HG03045 (cell line): ENCODE data around the gene GAS7.

Experiments used
- ATAC-seq: cut with Tn5 transposase; IDR thresholded peaks from one replicate; pipeline ENCODE4 v1.9.1; 2021; ENCODE audit warnings: mild to moderate bottlenecking, moderate library complexity; ENCODE audit not compliant: unreplicated experiment

GAS7 gene

DNA sequence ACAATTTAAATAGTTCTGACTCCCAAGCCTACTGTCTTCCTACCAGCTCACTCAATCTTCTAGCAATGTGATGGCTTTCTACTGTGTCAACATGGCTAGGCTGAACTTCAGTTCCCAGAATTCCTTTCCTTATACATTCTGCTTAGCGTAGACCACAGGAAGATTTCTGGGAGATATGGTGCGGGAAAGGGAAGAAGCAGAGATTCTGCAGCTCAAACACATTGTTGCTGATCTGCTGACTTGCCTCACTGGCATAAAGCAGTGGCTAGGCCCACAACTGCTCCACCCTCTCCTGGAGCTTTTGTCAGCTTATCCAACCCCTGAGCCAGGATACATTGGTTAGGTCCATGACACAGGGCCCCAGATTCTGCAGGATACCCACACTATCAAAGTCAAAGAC is 58.8 kb downstream of the GAS7 start:
- no peak for ATAC-seq

DNA sequence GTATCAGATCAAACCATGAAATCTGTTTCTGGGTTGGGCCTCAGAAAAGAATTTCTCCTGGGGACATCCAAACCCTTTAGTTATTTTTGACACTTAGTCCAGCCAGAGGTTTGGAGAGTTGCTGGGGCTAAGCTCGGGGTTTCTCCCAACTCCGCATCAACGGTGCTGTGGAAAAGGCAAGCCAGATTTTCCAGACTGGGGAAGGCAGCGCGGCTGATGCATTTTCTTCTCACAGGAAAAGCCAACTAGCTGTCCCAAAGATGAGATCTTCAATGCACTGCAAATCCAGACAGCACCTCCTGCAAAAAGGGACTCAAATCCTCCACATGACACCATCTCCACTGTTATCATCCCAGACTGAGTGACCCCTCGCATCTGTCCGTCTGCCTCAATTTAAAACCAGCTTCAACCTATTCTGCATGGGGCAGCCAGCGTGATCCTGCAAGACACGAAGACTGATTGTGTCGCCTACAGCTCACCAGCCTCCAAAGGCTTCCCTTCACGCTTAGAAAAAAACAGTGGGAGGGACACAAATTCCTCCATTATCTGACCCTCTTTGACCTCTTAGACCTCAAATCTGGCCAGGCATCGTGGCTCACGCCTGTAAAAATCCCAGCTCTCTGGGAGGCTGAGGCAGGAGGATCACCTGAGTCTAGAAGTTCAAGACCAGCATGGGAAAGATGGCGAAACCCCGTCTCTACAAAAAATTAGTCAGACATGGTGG is 62.0 kb downstream of the GAS7 start:
- ATAC-seq = no peak

DNA sequence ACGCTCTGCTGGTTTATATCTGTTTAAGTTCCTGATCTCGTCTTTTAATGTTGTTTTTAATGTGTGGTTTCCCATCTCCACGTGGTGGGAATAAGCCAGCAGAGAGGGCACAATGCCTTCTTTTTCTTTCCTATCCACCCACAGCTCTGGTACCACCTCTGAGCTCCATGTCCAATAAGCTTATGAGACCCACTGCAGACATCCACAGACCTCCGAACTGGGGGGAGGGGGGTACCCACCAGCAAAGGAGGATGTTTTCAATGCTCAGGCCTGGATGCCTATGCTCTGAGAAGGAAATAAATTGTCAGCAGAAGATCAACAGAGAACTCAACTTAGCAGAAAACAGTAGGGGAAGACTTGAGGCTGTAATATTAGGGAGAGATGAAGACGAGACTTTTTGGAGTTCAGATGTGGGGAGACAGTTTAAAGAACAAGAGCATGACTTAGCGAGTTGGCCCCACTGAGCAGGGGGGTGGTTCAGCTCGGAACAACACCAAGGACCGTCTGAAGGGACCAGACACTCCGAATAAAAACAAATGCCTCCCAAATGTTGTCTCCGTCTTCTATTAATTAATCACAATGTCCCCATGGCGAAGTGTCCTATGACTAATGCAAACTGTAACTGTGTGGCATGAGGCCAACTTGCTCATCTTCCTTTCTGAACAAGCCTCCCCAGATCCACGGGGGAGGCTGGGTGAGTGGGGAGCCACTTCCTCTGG is 62.7 kb downstream of the GAS7 start:
- ATAC-seq = no peak

DNA sequence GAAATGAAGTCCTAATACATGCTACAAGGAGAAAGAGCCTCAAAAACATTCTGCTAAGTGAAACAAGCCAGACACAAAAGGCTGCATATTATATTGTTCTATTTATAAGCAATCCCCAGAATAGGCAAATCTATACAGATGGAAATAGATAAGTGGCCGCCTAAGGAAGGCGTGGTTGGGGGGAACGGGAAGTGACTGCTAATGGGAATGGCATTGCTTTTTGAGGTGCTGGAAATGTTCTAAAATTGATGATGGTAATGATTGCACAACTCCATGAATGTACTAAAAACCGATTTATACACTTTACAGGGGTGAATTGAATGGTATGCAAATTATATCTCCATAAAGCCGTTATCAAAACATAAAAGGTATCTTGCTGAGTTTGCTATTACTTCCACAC is 67.7 kb downstream of the GAS7 start:
- ATAC-seq = no peak

DNA sequence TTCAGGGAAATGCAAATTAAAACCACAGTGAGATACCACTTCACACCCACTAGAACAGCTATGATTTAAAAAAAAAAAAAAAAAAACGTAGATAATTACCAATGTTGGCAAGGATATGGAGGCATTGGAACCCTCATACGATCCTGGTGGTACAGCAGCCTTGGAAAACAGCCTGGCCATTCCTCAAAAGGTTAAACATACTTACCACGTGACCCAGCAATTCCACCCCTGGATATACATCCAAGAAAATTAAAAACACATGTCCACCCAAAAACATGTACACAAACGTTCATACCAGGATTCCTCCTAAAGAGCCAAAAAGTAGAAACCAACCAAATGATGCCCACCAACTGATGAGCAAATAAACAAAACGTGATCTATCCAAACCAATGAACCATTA is 68.1 kb downstream of the GAS7 start:
- no peak for ATAC-seq

DNA sequence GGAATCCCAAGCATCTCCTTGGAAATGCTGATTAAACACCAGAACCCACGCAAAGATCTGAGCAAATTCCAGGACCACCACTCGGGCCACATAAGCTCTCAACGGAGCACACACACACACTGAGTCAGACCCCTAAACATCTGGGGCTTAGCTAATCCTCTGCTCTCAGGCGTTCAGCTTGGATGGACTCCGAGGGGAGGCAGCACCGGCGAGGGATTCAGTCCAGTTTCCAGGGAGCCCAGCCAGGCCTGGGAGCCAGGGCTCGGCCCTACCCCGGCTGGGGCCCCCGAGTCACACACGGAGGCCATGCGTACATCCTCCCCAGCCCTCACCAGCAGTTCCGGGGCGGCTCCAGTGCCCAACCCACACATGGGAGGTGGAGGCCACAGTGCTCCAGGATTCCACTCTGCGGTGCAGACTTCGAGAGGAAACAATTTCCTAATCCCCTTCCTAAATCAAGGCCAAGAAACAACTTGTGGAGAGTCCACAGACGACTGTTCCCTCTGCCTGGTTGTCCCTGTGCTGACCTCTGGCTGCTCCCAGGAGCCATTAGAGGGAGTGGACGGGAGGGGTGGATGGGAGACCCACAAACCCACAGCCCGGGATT is 70.5 kb downstream of the GAS7 start:
- no peak for ATAC-seq

DNA sequence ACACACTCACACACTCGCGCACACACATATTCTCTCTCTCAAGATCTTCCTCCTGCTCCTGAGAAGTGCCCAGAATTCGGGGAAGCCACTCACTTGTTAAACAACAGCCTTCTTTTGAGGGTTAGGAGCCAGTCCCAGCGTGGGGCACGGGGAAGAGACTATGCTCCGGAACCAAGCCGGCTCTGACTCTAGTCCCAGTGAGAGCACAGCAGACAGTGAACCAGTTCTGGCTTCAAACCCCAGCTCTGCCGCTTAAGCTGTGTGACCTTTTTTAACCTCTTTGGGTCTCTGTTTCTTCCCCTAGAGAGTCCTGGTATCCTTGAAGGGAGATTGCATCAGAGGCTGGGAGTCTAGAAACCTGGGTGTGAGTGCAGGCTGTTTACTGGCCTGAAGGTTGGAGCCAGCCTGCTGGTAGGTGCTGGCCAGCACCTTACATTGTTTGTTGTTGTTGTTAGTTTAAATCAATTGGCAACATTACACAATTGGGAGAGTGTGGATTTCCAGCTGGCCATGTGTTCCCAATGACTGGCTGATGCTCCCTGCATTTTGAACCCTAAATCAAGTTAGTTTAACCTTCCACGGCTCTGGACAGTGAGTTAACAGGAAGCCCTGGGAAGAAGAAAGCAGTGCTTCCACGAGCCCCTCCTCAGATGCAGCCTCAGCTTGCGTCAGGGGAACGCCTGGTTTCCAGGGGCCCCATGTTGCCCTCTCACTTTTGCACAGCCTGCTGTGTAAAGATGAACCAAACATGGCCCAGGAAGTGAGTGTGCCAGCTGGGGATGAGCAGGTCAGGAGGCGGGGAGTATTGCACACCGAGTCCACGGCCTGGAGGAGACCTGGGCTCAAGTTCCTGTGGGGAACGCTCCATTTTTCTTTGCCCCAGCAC is 71.5 kb downstream of the GAS7 start:
- no peak for ATAC-seq

DNA sequence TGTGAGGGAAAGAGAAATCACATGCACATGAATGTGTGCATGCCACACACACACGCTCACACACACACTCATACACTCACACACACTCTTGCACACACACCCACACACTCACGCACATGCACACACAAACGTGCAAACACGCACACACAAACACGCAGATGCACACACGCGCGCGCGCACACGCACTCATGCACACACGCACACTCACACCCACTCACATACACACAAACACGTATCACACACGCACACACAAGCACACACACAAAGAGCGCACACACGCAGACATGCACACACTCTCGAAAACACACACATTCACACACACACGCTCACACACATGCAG is 72.2 kb downstream of the GAS7 start:
- ATAC-seq = no peak

DNA sequence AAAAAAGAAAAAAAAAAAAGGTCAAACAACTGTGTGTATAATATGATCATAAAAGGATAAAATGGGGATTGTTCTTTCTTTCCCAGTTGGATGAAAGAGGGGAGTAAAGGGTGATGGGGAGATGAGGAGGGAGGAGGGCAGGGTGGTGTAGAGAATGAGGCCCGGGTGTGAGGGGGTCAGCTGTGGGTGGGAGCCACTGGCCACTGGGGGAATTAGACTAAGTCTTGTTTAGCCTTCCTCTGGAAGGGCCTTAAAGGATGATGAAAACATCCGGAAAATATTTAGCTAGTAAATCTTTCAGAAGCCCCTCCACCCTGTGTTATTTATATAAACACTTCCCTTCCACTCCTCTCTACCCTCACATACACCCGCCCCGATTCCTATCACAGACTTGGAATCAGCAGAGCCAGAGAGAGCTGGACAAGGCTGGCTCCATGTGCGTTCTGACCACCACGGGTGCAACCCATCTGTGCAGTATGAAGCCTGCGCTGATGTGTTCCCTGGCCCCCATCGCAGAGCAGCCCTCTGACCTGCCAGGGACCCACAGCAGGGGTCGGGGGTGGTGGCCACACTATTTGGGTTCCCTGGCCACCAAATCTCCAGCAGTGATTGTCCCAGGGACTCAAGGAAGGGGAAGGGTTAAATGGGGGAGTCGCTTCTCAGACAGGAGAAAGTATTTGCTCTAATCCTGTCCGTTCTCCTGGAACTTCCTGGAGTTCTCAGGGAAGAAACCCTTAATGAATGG is 72.7 kb downstream of the GAS7 start:
- ATAC-seq = no peak

DNA sequence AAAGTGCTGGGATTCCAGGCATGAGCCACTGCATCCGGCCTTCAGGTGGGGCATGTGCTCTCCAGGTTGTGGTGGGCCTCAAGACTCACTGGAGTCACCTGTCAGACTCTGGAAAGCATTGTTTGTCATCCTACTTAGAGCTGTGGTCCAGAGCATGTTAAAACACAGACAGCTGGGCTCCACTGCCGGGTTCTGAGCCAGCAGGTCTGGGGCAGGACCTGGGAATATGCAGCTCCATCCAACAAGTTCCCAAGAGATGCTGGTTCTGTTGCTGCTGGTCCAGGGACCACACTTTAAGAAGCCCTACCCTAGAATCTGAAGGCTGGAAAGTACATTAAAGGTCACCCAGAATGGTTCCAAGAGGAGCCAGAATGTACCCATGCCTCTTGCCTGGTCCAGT is 75.3 kb downstream of the GAS7 start:
- ATAC-seq = no peak

DNA sequence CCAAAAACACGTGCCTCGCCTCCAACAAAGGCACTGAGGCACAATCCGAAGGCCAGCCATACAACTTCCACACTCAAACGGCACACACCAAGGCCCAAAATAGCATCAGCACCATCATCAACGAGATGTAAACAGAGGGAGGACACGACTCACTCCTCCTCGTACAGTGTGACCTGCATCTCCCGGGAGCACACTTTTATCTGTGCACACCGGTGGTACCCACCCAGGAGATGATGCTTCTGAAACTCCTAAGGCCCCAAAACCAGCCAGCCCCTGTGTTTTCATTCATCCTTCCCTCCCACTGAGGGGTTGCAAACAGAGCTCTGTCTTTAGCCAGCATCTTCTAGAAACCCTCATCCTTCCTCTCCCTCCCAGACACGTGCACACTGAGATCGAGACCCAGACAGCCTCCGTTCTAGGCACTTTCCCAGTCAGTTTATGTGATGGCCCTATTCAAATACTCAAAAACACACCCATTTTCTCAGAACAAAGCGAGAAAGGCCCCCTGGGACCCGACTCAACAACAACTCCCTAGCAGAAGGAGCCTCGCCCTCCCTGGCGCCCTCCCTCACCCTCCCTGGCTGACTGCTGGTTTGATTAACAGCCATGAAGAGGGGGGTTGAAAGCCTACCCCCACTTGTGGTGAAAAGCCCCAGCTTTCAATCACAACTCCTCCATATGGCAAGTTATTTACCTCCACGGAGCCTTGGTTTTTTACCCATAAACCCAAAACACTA is 76.3 kb downstream of the GAS7 start:
- ATAC-seq = no peak

DNA sequence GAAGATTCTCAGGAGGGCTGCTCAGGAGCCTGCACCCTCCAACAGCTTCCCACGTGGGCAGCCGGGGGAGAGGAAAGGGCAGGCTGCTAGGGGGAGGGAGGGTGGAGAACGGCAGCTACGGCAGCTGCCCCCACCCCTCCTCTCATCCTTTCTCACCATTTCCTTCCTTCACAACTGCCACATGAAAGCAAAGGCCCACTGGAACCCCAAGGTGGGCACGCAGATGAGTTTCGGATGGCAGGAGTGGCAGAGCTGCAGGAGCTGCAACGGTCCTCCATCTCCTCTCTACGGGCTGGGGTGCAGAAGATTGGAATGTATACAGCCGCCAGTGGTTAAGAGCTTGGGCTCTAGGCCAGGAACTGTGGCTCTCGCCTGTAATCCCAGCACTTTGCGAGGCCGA is 77.7 kb downstream of the GAS7 start:
- ATAC-seq = no peak

DNA sequence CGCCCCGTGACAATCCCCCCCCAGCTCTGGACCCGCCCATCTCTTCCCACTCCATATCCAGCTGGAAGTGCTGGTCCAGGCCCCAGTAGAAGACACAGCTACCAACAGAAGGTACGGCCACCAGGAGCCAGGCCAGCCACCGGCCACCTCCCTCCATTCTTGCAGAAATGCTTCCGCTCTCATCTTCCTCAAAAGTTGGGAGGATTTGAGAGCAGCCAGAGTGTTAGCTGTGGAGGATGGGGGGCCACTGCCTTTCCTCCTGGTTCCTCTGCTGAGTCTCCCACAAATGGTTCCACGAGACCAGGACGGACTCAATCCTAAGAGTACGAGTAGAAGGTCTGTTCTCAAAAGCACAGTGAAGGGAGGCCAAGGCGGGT is 78.3 kb downstream of the GAS7 start:
- ATAC-seq = no peak

DNA sequence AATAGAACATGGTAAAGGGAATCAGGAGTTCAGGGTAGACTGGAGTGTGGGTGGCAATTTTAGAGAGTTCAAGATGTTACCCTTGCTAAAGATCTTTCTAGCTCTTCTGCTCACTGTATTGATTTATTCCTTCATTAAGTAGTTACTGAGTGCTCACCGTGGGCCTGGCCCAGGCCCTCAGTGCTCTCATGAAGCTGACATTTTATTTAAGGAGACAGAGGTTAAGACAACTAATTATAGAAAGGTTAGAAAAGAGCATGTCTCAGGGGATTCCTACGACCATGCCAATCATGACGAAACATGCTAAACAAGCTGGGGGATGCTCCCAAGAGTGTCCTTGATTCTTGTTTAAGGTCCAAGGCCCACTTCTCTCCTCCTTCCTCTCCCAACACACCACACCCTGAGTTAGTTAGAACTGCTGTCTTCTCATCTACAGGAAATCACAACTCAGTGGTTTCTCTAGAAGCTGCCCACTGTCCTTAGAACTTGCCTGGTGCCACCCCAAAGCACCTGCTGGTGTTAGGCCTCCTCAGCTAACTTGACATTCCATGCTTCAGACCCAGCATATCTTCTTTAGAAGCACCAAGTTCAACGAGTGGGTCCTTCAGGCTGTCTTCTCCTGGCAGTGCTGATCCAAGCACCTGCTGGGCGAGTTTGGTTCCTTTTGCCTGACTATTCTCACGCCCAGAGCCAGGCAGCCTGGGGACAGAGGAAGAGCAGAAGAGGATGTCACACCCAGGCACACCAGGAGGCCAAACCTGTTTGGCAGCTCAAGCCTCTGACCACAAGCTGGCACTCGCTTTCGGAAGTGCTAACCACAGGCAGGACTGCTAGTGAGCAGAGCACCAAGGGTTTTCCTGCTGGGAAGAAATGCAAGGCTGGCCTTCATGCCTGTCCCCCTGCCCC is 79.0 kb downstream of the GAS7 start:
- no peak for ATAC-seq

DNA sequence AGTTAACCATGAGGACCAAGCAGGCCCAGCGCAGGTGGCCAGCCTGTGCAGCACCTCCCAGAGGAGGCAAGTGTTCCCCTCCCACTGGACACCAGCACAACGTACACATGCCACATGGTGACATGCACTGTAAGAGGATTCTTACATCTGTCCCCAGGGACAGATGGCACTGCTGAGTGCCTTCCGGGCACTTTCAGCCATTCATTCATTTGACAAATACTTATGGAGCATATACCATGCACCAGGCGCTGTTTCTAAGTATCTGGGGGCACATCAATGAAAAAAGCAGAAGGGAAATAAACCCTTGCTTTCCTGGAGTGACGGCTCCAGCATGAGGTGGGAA is 79.6 kb downstream of the GAS7 start:
- no peak for ATAC-seq

DNA sequence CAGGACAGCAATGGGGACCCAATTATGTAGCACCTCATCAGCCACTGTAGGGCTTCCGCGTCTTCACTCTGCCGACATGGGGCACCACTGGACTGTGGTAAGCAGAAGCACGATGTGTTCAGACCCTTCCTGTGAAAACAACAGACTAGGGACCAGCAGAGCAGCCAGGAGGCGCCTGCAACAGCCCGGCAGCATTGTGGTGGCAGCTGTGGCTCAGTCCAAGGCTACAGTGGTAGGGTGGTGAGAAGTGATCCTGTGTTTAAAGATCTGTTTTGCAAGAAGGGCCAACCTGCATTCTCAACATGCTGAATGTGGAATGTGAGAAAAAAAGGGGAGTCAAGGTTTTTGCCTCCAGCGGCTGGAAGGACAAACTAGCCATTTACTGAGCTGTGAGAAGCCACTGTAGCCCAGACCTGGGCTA is 80.8 kb downstream of the GAS7 start:
- ATAC-seq = no peak

DNA sequence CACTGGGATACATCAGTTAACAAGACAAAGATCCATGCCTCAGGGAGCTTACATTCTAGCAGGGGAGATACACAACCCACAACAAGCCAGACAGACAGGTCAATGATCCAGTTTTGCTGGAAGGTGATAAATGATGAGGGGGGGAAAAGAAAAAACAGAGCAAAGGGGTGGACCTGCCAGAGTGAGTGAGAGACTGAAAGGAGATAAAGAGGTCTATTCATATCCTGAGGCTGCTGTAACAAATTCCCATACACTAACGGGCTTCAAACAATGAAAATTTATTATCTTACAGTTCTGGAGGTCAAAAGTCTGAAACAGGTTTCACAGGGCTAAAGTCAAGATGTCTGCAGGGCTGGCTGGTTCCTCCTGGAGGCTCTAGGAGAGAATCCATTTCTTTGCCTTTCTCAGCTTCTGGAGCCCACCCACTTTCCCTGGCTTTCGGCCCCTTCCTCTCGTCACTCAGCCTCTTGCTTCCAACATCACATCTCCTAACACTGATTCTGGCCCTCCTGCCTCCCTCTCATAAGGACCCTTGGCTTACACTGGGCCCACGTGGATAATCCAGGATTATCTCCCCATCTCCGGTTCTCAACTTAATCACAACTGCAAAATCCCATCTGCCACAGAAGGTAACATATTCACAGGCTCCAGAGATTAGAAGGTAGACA is 81.5 kb downstream of the GAS7 start:
- ATAC-seq = no peak

DNA sequence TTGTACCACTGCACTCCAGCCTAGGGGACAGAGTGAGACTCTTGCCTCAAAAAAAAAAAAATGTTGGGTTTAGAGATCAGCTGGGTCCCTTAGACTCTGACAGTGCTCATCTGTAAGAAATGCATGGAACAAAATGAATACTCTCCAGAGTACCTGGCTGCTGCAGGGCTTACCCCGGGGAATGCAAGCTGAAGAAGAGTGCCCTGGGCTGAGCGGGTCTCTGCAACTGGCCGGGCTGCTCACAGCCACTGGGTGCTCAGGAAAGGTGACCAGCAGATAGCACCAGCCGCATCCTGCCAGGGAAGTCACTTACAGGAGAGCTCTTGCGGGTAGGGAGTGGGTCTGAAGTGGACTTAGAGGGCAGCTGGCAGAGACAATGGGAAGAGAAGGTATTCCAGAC is 82.1 kb downstream of the GAS7 start:
- no peak for ATAC-seq

DNA sequence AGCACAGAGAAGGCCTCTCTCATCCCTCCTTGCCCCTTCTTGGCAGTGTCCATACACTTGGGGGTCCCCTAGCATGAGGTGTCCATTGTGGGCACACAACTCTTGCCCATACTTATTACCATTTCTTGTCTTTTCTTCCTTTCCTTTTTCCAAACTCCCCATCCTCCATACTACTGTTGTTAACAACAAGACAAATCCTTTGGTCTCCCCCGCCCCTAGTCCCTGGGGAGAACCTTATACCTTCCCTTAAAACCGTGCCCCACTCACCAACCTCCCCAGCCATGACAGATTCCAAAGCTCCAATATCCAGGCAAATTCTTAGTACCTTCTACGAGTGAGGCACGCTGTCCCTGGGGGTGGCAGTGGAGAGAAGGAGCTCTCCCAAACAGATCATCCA is 82.9 kb downstream of the GAS7 start:
- ATAC-seq = no peak
